NCI-H446 treated with DMSO at 0.1 percent for 48 hours (cell line): ENCODE results near the gene STEAP1.
"Not testable (repeated sequence)": the region's sequence is repeated elsewhere in the genome, so short reads cannot be mapped to it uniquely, and the experiment has no call there.

Experiments
- DNase-seq: peaks from one replicate; lab custom pipeline; 2025; lab: John Stamatoyannopoulos, UW

Gene STEAP1

DNA sequence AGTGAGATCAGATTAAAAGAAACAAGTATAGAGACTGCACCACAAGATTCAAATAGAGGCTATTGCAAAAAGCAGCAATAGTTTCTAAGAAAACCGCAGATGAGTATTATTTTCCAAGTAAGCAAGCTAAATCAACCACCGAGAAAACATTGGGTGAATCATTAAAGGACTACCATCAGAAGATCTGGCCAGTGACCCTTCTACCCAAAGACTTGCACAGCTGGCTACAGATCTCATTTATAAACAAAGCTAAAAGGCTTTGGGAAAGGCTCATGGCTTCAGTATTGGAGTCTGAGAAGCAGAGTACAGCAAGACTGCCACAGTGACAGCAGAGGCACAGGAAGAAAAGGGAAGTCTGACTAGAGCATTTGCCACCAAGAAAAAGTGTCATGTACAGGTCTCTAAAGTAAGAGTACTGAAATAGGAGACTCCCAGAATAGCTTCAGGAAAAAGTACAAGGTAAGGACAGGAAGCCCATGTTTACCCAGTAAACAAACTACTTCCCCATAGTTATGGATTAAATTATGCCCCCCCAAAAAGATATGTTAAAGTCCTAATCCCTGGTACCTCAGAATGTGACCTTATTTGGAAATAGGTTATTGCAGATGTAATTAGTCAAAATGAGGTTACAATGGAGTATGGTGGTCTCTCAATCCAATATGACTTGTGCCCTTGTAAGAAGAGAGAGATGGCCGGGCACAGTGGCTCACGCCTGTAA lies 19.0 kb downstream of the STEAP1 start:
- no peak for DNase-seq

DNA sequence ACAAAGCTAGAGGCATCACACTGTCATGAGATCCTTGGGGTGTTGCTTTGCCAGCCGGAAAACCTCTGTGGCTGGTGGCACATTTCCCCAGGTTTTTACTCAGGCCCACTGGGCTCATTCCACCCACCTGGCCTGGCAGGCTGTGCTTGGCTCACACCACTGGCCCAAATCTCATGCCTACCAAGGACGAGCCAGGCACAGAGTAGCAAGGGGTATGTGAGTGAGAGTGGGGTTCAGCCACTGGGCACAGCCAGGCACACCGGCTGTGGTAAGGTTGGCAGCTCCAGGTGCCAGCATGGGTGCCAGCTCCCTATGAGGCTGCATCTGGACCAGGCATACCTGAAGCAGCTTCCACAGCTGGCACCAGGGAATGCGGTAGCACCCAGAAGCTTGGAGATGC lies 21.4 kb downstream of the STEAP1 start:
- DNase-seq: no peak

DNA sequence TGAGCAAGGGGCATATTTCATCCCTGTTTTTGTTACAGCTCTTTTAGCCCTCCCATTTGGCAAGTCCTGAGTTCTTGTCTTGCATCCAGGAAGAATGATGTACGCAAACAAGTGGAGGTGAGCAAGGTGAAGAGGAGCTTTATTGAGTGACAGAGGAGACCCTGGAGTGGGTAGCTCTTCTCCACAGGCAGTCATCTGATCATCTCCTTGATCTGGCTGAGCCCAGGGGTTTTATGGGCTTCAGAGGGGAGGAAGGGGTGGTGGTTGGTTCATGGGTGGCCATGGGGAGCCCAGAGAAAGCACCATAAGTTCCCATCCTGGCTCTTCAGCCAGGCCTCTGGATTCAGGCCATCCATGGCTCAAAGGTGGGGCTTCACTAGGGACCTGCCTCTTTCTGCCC lies 21.9 kb downstream of the STEAP1 start:
- DNase-seq: no peak

DNA sequence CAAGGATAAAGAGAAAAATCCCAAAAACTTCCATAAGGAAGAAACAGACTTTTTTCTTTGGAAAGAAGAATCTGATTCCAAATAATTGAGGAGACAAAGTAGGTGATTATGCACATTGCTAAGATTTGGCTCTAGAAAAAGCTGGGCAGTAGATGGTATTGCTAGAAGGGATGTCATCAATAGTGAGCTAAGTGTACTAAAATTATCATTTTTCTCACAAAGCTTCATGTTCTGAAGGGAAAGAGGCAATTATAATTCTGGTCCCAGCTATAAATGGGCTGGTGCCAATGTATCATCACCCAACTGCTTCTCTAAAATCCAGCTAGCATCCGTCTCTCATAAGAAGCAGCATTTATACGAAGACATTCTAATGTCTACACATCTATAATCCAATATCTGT lies 23.9 kb downstream of the STEAP1 start:
- no peak for DNase-seq

DNA sequence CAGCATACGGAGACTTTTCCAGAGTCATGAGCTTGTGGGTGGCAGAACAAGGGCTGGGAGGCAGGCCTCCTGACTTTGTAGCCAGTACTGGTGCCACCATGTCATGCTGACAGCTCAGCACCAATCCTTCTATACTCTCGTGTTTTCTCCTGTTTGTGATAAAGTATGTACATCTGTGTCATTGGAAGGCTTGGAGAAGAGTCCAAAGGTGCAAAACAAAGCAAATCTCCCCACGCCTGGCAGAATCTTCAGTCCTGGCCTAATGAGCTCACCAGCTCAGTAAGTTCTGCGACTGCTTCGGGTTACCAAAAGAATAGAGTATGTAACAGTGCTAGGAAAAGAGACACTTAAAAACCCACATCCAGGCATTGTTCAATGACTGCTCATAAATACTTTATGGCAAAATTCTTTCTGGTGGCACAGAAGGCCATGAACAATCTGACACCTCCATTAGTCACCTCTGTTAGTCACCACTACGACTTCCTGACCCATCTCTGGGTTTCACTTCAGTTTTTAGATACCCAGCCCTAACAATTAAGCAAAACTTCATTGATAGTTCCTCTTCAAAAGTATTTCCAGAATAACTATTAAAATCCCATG lies 24.5 kb downstream of the STEAP1 start:
- DNase-seq: no peak

DNA sequence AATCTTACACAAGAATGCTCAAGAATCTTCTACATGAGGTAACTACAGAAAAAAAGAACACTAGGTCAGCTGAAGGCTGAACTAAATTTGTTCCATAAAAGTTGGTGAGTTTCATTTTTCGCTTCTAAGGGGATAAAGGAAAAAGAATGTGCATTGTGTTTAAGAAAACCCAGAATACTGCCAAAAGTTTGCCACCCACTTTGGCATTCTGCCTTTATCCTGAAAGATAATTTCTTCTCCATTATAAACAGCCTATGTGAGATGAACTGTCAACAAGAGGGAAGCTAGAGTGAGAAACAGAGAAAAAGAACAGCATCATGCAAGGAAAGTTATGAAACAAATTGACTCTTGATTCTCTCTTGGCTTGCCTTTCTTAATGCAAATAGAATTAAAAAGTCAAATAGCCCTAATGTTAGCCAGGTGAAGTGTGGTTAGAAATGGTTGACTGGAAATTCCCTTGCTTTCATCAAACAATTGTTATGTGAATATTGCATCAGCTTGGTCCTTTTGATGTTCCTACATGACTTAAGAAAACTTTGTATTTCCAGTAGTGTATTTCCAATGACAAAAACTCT lies 25.8 kb downstream of the STEAP1 start:
- DNase-seq: no peak

DNA sequence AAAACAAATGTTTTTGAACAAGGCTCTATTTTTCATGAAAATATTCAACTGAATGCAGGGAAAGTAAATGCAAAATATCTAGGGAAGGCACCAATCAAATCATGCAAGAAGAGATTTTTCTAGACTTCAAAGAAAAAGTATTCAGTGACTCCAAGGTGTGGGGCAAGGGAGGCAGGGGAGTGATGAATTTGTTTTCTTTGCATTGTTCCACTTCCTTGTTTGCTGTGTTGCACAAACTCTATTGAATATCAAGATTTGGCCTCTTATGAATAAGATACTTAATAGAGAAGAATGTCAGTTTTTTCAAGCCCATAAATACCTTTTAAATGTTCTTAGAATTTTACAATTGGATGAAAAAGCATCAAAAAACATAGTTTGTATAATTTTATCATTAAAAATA lies 26.4 kb downstream of the STEAP1 start:
- DNase-seq: no peak

DNA sequence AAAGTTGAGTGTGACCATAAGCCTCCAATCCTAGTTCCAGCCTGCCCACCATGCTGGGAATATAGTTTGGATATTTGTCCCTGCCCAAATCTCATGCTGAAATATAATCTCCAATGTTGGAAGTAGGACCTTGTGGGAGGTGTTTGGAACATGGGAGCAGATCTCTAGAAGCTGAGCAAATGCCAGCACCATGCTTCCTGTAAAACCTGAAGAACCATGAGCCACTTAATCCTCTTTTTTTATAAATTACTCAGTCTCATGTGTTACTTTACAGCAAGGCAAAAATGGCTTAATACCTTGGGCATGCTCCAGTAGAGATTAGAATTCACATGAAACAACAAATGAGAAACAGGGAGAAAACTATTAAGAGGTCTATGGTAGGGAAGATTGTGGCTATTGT lies 27.2 kb downstream of the STEAP1 start:
- no peak for DNase-seq

DNA sequence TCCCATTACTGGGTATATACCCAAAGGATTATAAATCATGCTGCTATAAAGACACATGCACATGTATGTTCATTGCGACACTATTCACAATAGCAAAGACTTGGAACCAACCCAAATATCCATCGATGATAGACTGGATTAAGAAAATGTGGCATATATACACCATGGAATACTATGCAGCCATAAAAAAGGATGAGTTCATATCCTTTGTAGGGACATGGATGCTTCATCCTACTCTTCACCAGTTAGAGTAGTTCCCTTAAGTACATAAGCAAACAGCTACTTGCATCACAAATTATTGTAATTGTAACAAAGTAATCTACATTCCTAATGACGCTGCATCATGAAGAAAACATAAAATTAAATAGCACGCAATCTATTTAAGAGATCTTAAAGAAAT lies 32.0 kb downstream of the STEAP1 start:
- not testable (repeated sequence) for DNase-seq

DNA sequence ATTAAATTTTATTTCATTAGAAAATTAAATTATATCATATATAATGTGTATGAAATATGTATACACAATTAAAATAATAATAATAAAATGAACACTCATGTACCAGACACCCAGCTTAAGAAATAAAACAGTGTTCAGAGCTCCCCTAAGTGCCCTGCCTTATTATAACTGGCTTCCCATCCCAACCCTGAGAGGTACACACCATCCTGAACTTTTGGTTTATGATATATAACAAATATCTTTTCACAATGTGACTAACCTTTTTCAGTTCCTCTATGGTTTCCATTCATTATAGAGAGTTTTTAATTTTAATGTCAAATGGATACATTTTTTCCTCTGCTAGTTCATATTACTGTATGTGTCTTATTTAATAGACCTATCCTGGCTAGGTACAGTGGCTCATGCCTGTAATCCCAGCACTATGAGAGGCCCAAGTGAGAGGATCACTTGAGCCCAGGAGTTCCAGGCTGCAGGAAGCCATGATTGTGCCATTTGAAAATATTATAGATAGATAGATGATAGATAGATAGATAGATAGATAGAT lies 33.3 kb downstream of the STEAP1 start:
- no peak for DNase-seq

DNA sequence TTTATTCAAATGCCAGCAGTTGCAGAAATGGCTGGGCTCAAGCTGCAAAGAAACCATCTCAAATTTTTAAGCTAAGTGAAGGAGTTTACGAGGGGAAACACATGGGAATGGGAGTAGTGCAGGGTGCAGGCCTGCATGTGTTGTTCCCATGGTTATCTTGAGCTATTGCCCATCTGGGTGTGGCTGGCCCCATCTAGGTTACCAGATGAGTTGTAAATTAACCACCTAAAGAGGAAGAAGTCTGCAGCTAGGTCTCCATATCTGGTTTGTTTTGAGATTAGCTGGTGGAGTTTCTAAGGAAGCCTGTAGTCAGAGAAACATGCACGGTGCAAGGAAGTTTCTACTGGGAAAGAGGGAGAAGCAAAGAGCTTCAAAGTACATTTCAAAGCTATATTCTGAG lies 34.0 kb downstream of the STEAP1 start:
- no peak for DNase-seq

DNA sequence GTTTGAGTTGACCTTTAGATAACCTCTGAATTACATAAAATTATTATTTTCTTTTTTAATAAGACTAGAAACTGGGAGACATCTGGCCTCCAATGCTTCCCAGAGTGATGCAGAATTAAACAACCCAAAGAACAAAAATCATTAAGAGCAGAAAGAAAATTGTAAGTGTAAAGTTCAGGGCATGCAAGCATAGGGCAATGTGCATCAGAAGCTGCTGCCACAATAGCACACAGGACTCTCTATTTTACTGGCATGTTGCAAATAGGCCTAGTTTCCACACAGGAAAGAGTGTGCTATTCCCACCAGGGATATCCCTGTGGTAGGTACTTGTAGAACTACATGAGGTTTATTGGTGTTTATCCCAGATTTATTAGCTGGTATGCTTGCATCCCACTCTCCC lies 36.7 kb downstream of the STEAP1 start:
- DNase-seq: no peak

DNA sequence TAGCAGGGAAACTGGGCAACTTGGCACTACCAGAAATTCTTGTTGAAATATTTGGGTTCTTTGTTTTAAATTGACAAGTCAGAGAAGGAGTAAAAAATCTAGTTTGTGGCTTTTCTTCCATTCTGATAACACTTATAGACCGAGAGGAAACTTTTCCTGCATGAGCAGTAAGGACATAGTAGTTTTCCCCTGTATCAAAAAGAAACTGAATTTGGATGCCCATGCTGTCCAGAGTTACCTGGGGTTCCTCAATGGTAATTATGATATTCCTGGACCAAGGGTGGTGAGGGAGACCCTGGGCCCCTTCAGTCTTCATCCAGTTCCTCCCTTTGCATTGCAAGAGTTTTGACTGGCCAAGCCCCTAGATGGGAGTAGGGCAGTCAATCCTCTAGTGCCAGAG lies 37.4 kb downstream of the STEAP1 start:
- no peak for DNase-seq

DNA sequence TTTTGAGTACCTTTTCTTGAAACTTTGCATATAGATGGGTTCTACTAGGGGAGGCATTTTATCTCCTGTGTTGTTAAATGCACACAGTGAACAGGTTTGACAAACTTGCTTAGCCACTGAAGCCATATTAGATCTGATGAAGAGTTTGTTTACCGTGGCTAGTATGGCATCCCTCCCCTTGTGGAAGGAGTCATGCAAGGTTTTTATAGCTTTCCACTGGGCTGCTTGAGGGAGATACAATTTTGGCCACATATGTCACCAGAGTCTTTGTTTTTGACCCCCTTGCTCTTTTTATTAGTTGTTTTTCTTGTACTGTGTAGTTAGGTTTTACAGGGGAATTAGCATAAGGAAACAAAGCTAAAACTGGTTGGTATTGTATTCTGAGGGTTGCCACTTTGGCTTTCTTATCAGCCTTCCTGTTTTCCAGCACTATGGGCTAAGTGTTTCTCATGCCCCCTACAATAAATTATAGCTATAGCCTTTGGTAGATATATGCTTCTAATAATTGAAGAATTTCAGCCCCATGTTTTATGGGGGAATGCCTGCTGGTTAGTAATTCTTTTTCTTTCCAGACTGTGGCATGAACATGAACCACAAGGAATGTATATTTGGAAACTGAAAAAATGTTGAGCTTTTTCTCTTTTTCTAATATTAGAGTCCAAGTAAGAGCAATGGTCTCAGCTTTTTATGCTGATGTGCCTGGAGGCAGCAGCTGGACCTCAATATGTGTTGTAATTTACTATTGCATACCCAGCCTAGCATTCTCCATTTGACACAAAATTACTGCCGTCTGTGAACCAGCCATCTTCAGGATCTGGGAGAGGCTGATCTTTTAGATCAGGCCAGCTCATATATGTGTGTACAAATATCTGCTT lies 38.8 kb downstream of the STEAP1 start:
- DNase-seq: no peak

DNA sequence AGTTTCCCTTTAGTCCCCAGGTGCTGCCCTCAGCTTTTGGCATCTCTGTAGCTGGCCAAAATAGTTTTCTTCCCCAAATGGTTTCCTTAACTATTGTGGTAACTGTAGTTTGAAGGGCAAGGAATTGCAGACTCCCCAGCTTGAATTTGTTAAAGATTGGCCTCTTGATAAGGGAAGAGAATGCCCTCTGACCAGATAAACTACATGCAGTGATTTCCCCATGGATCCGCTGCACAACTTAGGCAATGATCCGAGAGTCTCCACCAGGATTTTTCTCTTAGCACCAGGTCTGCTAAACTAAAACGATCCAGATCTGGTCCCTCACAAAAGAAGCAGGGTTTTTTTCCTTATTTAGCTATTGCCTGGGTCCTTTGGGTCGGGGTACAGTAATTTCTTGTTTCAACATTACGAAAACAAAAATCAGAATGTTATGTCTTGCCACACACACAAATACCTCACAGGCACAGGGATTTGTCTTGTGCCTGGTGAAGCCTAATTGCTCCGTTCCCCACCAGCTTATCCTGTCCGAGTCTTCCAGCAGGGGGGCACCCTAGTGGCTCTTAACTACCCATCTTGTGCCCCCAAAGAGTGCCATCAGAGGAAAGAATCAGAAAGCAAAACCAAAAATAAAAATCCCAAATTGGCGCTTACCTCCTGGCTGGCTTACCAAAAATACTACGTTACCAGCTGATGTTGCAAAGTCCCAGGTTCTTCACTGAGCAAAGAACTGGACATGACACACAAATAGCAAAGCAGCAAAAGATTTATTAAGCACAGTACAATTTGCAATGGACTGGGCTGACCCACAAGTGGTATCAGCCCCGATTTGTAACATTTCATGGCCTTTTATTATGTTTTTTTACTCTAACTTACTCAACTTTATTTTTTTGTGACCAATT lies 40.9 kb downstream of the STEAP1 start:
- no peak for DNase-seq

DNA sequence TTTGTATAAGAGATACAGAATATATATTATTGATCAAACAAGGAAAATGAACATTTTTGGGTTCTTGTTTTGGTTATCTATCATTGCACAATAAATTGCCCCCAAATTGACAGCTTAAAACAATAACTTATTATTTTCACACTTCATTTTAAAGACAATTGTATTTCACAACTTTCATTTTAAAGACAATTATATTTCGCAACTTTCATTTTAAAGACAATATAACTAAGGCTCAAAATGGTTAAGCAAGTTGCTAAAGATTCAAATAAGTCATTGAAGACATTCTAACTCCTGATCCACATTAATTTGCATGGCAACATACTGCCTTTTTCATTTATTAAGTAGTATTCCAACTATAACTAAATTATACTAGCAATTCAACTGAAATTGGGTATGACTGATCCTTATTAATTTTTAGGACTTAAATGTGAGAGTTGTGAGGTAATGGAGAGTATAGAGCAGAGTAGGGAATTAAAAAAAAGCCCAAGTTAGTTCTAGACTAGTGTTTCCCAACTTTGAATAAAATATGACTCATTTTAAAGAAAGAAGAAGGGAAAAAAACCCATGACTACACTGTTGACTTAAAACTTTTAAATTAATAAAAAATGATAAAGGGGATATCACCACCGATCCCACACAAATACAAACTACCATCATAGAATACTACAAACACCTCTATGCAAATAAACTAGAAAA lies 47.4 kb downstream of the STEAP1 start:
- DNase-seq: no peak

DNA sequence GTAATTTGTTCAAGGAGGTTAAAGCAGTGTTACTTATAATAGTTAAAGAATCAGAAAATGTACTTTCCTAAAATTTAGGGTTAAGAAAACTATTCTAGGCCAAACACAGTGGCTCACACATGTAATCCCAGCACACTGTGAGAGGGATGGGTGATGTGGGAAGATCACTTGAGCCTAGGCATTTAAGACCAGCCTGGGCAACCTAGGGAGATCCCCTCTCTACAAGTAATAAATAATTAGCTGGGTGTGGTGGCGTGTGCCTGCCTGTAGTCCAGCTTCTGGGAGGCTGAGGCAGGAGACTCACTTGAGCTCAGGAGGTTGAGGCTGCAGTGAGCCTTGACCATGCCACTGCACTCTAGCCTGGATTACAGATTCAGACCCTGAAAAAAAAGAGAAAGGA lies 53.7 kb downstream of the STEAP1 start:
- DNase-seq: no peak

DNA sequence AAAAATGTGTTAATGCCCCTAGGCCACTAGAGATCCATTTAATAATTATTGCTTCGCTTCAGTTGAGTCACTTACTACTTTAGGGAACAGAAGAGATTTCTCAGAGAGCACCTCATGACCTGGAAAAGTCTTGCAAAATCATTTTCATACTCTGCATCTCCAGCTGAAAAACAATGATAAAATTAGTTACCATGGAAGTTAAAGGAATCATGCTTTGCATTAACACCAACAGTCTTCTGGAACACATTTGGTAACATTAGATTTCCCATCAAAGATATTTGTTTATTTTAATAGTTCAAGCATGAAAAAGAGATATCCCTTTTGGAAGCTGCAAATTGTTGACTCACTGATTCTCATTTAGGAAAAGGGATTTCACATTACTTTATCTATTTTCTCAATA lies 55.5 kb downstream of the STEAP1 start:
- DNase-seq: no peak

DNA sequence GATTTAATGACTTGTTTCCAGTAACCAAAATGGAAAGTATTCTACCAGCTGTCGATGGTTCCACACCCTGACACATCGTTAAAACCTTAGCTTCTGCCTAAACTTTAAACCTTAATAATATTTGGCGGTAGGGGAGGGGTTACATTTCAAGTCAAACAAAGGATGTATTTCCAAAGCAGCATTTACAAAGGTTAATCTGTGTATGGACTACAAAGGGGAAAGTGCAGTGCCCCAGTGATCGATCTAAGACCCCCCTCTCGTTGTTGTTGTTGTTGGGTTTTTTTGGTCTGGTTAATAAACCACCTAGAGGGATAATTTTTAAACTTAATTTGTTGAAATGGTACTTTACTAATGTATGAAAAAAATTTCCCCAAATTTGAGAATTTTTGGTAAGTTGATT lies 56.2 kb downstream of the STEAP1 start:
- no peak for DNase-seq

DNA sequence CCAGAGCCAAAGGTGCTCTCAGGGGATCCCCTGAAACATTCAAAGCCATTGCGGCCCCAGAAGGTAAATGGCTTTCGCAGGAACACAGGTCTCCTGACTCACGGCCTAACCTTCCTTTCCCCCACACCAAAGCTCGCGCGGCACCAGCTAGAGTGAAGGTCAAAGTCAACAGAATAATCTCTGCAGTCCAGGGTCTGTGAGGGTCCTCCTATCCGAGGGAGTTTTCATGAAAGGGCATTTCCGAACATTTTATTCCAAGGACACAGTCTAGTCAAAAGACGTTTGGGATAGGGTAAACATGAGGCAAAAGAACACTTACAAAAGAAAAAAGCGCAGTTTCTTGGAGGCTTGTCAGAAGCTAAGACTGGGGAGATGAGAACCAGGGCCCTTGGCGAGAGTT lies 56.7 kb downstream of the STEAP1 start:
- DNase-seq: no peak
